ENCODE measurements around the gene ITPRIPL2.

ITPRIPL2 gene

GRCh38 chr16:19131825-19132218 lies 18.1 kb downstream of the ITPRIPL2 start:
- DNase-seq (ENCODE audit: low read depth), result no peak
- no peak for TF ChIP-seq CTCF (IDR thresholded peaks at IDR 0.05; ENCODE audit: insufficient read depth, low read depth, low read length, missing control alignments)
- no peak overlapping the region for H3K4me3 ChIP-seq (ENCODE audit: low read length)

- no peak overlapping the region for H3K4me3 ChIP-seq (ENCODE audit: low read length)
- no peak for TF ChIP-seq CTCF (IDR thresholded peaks at IDR 0.05; ENCODE audit: insufficient read depth, low read depth, low read length, missing control alignments)
- DNase-seq (ENCODE audit: low read depth), result no peak
Measured at GRCh38 chr16:19132255-19132654, 18.5 kb downstream of the ITPRIPL2 start.

- TF ChIP-seq CTCF (IDR thresholded peaks at IDR 0.05; ENCODE audit: insufficient read depth, low read depth, low read length, missing control alignments), result no peak
- no peak for DNase-seq (ENCODE audit: low read depth)
- no peak overlapping the region for H3K4me3 ChIP-seq (ENCODE audit: low read length)
Measured at GRCh38 chr16:19132898-19133297, 19.1 kb downstream of the ITPRIPL2 start.

GRCh38 chr16:19133600-19133999 lies 19.8 kb downstream of the ITPRIPL2 start:
- no peak overlapping the region for H3K4me3 ChIP-seq (ENCODE audit: low read length)
- no peak for DNase-seq (ENCODE audit: low read depth)
- TF ChIP-seq CTCF (IDR thresholded peaks at IDR 0.05; ENCODE audit: insufficient read depth, low read depth, low read length, missing control alignments), result no peak

- no peak for TF ChIP-seq CTCF (IDR thresholded peaks at IDR 0.05; ENCODE audit: insufficient read depth, low read depth, low read length, missing control alignments)
- H3K4me3 ChIP-seq (ENCODE audit: low read length), result no peak overlapping the region
- peak; percentile 37 for DNase-seq (ENCODE audit: low read depth)
Measured at GRCh38 chr16:19135201-19135842, 21.6 kb downstream of the ITPRIPL2 start.

GRCh38 chr16:19135896-19136438 lies 22.2 kb downstream of the ITPRIPL2 start:
- no peak overlapping the region for H3K4me3 ChIP-seq (ENCODE audit: low read length)
- TF ChIP-seq CTCF (IDR thresholded peaks at IDR 0.05; ENCODE audit: insufficient read depth, low read depth, low read length, missing control alignments), result no peak
- peak; percentile 88 for DNase-seq (ENCODE audit: low read depth)

Data from epithelial cell of esophagus (primary cell).